Osteocyte (in vitro differentiated cells): ENCODE results near the gene MYO3B. TPM values are rescaled to one million over a fixed set of nuclear protein-coding genes. Genes with fewer than 3 reads are reported as not detected.

Source experiments
- DNase-seq: peaks from one replicate; pipeline ENCODE4 v3.0.0; 2021; ENCODE audit warnings: mixed read lengths; ENCODE audit not compliant: unreplicated experiment; ENCODE audit errors: extremely low spot score
- H3K27ac Mint-ChIP-seq: one replicate; pipeline ENCODE4 v1.8.0; 2021; ENCODE audit warnings: mild to moderate bottlenecking, mixed read lengths; ENCODE audit not compliant: unreplicated experiment
- H3K27me3 Mint-ChIP-seq: one replicate; pipeline ENCODE4 v1.8.0; 2021; ENCODE audit warnings: mixed read lengths; ENCODE audit not compliant: unreplicated experiment
- H3K36me3 Mint-ChIP-seq: one replicate; pipeline ENCODE4 v1.8.0; 2021; ENCODE audit warnings: mixed read lengths; ENCODE audit not compliant: unreplicated experiment
- H3K4me1 Mint-ChIP-seq: one replicate; pipeline ENCODE4 v1.8.0; 2021; ENCODE audit warnings: mixed read lengths; ENCODE audit not compliant: unreplicated experiment
- H3K4me3 Mint-ChIP-seq: one replicate; pipeline ENCODE4 v1.8.0; 2021; ENCODE audit warnings: mild to moderate bottlenecking, moderate library complexity, mixed read lengths; ENCODE audit not compliant: unreplicated experiment
- H3K9me3 Mint-ChIP-seq: one replicate; pipeline ENCODE4 v1.8.0; 2021; ENCODE audit warnings: mixed read lengths; ENCODE audit not compliant: unreplicated experiment
- long read RNA-seq: library from polyadenylated mRNA; unstranded; transcript quantifications from one replicate; pipeline ENCODE4 v2.0.0, GENCODE V29; 2021
- total RNA-seq: library from RNA; stranded (reverse); gene quantifications from 2 replicates; pipeline ENCODE4 v1.2.1, GENCODE V29; 2021
- TF ChIP-seq, protein P1 (sequence below): fragments of 200-600 bp; sonication (generic); IDR thresholded peaks from 2 replicates; pipeline ENCODE4 v1.5.0; 2021; ENCODE audit warnings: antibody characterized with exemption, mild to moderate bottlenecking, moderate library complexity

The MYO3B gene, protein sequence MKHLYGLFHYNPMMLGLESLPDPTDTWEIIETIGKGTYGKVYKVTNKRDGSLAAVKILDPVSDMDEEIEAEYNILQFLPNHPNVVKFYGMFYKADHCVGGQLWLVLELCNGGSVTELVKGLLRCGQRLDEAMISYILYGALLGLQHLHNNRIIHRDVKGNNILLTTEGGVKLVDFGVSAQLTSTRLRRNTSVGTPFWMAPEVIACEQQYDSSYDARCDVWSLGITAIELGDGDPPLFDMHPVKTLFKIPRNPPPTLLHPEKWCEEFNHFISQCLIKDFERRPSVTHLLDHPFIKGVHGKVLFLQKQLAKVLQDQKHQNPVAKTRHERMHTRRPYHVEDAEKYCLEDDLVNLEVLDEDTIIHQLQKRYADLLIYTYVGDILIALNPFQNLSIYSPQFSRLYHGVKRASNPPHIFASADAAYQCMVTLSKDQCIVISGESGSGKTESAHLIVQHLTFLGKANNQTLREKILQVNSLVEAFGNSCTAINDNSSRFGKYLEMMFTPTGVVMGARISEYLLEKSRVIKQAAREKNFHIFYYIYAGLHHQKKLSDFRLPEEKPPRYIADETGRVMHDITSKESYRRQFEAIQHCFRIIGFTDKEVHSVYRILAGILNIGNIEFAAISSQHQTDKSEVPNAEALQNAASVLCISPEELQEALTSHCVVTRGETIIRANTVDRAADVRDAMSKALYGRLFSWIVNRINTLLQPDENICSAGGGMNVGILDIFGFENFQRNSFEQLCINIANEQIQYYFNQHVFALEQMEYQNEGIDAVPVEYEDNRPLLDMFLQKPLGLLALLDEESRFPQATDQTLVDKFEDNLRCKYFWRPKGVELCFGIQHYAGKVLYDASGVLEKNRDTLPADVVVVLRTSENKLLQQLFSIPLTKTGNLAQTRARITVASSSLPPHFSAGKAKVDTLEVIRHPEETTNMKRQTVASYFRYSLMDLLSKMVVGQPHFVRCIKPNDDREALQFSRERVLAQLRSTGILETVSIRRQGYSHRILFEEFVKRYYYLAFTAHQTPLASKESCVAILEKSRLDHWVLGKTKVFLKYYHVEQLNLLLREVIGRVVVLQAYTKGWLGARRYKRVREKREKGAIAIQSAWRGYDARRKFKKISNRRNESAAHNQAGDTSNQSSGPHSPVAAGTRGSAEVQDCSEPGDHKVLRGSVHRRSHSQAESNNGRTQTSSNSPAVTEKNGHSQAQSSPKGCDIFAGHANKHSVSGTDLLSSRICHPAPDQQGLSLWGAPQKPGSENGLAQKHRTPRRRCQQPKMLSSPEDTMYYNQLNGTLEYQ (N-terminal part only)
- total RNA-seq, result not detected in 2 replicates
- long read RNA-seq, result 0 reads

DNA sequence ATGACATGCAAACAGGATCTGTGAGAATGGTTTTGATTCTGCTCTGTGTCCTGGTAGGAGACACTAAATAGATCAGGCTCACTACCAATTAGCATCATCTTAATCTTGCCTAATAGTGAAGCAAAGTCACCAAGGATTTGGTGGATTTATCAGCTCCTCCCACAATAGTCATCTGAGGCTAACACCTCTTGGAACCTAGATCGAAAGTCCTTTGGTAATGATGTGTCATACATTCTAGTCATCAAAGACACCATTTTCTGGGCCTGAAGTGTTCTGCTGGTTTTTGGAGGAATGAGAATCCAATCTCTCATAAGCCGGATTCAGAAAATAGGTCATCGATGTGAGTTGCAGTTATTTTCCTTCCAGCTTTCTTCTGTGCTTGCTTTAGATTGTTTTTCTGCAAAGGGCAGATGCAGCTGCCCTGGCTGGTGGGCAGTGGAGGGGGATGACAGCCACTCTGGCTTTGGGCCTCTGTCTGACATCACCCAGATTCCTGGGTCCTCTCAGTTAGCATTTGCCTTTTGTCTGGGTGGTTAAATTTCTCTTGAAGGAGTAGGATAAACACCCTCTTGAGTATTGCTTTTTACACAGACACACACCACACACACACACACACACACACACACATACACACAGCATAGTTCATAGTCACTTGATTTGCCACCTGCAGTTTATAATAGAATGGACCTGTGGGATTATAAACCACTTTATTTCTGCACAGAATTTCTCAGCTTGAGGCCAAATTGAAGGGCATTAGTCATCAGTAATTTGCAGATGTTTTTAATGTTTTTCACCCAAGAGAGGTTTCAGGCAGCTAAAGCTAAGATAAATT is at the start of gene MYO3B:
TSS of gene MYO3B (plus strand) at position 198 of the 832 bp plus-strand sequence. CDS start at position 339, 141 bp downstream.
- Mint-ChIP-seq H3K9me3 (no peaks in the 10 kb centered on the region), H3K4me1 (peaks cover 41% of the 10 kb centered on the region), H3K4me3 (no peak within 1 kb of the TSS), H3K36me3 (no peaks in the 10 kb centered on the region), H3K27ac (peak within 1 kb of the TSS; percentile 69), H3K27me3 (no peaks in the 10 kb centered on the region)
- DNase-seq, result no peak
- TF ChIP-seq, protein P1, sequence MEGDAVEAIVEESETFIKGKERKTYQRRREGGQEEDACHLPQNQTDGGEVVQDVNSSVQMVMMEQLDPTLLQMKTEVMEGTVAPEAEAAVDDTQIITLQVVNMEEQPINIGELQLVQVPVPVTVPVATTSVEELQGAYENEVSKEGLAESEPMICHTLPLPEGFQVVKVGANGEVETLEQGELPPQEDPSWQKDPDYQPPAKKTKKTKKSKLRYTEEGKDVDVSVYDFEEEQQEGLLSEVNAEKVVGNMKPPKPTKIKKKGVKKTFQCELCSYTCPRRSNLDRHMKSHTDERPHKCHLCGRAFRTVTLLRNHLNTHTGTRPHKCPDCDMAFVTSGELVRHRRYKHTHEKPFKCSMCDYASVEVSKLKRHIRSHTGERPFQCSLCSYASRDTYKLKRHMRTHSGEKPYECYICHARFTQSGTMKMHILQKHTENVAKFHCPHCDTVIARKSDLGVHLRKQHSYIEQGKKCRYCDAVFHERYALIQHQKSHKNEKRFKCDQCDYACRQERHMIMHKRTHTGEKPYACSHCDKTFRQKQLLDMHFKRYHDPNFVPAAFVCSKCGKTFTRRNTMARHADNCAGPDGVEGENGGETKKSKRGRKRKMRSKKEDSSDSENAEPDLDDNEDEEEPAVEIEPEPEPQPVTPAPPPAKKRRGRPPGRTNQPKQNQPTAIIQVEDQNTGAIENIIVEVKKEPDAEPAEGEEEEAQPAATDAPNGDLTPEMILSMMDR, result no peak

DNA sequence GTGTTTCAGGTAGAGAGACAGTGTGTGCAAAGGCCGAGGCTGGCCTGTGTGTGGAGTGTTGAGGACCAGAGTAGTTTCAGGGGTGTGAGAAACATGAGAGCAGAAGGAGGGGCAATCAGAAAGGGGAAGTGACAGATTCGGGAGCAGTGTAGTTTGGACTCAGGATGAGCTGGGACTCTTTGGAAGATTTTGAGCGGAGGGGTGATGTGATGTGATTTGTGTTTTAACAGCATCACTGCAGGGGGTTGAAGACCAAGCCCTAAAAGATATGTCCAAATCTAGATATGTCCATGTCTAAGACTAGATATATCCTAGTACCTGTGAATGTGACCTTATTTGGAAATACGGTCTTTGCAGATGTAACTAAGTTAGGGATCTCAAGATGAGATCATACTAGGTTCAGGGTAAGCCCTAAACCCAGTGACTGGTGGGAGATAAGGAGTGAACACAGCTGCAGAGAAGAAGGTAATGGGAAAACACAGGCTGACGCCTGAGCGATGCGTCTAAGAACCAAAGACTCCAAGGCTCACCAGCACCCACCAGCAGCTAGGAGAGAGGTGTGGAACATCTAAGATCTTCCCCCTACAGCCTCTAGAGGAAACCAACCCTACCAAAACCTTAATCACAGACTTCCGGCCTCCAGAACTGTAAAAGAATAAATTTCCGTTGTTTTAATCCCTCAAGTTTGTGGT is 38.5 kb upstream of the MYO3B start:
- DNase-seq, result no peak
- Mint-ChIP-seq H3K9me3 (peaks cover 6% of the 10 kb centered on the region), H3K27ac (no peak overlapping the region), H3K4me3 (no peak overlapping the region), H3K36me3 (no peaks in the 10 kb centered on the region), H3K27me3 (no peaks in the 10 kb centered on the region), H3K4me1 (no peaks in the 10 kb centered on the region)
- TF ChIP-seq, protein P1, result no peak

DNA sequence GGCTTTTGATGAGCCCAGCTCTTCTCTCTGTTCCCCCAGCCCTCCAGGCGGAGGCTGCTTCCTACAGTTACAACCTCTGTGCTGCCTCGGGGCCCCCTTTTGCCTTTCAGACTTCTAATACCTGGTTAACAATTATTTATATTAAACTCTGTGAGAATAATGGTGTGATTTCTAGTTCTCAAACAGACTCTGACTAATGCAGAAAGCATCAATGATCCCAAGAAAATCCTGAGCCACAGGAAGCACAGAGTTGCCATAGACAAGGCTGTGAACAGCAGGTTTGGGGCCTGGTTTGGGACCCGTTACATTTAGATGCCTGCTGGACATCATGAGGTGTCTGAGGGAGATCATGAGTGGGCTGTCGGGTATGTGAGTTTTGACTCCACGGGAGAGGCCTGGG is 37.4 kb upstream of the MYO3B start:
- Mint-ChIP-seq H3K4me1 (no peaks in the 10 kb centered on the region), H3K27me3 (no peaks in the 10 kb centered on the region), H3K9me3 (no peaks in the 10 kb centered on the region), H3K27ac (no peak overlapping the region), H3K36me3 (no peaks in the 10 kb centered on the region), H3K4me3 (no peak overlapping the region)
- TF ChIP-seq, protein P1, result no peak
- DNase-seq, result no peak

DNA sequence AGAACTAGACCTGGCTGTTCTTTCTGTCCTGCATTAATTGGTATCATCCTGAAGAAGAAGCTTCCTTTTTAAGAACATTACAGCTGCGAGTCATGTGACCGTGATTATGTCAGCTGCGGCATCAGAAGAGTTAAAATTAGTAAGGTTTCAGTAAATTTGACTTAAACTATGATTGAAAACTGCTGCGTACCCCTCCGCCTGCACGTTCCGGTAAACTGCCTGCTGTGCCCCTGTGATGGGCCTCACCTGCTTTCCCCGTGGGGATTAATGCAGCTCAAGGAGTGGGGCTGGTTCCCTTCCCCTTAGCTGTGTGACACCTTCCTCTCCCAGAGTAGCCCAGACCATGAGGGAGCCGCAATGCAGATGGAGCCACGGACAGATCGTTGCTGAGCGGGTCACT is 36.1 kb upstream of the MYO3B start:
- TF ChIP-seq, protein P1, result no peak
- H3K27ac Mint-ChIP-seq, result no peak overlapping the region
- H3K27me3 Mint-ChIP-seq, result peaks cover 2% of the 10 kb centered on the region
- no peaks in the 10 kb centered on the region for H3K4me1 Mint-ChIP-seq
- no peaks in the 10 kb centered on the region for H3K36me3 Mint-ChIP-seq
- H3K4me3 Mint-ChIP-seq, result no peak overlapping the region
- DNase-seq, result no peak
- no peaks in the 10 kb centered on the region for H3K9me3 Mint-ChIP-seq
